Fibroblast of skin of left quadriceps (primary cell): ENCODE data around the gene RABL2B.

Experiments used
- DNase-seq, 2 experiments: peaks; one replicate each; pipeline ENCODE4 v3.0.0-alpha.2; 2013; ENCODE audit warnings: low read depth in 2 of 2

Gene RABL2B

DNA sequence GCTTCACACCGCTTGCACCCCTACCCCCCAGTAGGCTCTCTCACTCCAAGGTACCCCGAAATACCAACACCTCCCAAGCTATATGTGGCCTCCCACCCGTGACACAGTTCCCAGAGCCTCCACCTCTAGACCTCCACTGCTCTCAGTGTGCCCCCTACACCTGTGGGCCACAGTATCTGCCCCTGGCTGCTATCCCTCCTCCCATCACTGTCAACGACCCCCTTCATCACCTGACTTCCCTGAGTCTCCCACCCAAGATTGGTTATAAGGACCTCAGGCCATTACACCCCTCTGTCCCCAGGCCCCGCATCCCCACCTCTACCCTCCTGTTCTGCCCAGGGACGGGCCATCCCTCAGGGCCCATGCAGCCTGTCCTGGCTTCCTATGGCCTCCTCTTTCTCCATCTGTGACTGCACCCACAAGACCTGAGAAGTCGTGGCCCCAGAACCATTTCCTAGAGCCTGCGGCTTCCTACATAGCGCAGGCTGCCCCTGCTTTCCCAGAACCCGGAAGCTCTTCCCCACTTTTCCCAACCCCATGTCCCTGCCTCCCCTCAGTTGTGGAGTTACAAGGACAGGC lies 44.7 kb downstream of the RABL2B start:
- no peak for DNase-seq

DNA sequence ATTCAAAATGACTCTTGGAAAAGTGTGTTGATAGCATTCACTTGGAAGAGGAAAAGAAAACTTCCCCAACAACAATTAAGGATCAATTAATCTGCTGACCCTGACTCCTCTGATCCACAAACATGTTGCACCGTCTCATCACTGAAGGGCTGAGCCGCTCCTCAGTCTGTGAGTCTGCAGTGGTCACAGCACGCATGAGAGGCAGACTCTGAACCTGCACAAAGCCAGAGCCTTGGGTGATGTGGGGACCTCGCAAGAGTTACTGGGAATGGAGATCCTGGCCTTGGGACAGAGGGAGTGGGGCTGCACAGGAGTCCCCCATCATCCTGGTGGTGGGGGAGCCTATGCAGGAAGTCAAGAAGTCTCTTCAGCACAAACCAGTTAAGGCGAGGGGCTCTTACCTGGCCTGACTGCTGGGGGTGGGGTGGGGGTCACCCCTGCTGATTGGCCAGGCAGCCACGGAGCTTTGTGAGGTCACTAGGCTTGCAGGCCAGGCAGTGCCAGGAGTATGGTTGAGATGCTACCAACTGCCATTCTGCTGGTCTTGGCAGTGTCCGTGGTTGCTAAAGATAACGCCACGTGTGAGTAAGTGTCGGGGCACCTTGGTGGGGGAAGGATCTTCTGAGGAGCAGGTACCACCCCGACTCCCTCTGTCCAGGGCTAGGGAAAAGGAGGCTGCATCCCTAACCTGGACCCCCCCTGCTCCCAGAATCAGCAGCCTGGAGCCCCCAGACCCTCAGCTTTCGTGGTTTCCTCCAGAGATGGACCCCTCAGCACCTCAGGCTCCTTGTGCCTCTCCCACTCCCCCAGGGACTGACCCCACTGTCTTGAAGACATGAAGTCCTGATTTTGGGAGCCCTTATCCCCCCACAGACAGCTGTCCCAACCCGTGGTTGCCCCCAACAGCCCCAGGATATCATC lies 45.4 kb downstream of the RABL2B start, which contains the start of gene ACR:
TSS of gene ACR (plus strand) at position 477 of the 921 bp plus-strand sequence. CDS start at position 509, 32 bp downstream.
- no peak for DNase-seq

DNA sequence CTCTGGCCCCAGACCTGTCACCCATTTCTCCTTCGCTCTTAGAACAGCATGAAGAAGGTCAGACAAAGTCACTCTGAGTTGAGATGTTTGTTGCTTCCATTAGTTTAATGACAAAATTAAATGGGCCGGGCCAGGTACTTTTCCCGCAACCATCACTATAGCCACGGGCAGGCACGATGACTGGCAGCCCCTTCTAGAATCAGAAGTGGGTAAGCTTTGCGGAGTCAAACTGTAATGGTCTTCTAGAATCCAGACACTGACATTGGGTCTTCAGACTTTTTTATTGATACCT lies 47.8 kb downstream of the RABL2B start:
- no peak for DNase-seq

DNA sequence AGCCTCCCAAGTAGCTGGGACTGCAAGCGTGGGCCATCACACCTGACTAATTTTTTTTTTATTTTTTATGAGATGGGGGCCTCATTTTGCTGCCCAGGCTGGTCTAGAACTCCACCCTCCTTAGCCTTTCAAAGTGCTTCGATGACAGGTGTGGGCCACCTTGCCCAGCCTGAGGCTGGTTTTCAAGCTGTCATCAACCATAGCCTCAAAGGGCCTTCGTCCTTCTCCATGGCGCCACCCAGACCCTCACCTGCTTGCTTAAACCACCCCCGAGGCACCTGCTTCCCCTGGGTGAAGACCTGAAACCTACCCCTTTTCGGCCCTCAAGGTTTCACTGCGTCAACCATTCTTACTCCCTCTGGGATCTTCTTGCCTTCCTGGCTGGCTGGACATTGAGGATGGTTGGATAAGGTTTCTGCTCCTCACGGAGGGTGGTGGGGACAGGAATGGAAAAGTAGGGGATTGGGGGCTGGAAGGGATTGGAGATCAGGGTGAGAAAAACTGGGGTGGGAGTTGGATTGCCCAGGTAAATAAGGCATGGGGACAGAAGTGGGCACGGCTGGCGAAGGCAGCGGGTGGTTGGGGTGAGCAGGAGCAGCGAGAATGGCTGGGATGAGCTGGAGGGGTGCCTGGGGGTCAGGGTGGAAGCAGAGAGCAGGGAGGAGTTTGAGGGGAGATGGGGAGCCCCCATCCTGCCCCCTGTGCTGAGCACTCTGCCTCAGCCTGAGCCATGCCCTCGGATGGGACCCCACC lies 48.3 kb downstream of the RABL2B start:
- no peak for DNase-seq

DNA sequence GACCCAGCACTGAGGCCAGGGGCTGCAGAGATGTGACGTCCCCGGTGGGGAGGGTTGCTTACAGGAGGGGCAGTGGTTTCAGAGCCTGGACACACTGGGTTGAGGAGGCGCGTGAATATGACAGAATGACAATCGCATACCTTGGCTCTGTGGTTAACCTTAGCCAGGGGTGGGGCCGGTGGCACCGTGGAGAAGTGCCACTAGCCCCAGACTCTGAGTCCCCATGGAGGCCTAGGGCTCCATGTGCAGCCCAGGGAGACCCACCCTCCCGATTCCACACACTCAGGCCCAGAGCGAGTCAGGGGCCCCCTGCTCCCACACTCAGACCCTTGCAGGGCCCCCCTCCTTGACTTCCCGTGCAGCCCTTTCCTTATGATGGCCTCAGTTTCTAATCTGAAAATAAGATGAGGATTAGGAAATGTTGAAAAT lies 49.1 kb downstream of the RABL2B start:
- DNase-seq, result no peak

DNA sequence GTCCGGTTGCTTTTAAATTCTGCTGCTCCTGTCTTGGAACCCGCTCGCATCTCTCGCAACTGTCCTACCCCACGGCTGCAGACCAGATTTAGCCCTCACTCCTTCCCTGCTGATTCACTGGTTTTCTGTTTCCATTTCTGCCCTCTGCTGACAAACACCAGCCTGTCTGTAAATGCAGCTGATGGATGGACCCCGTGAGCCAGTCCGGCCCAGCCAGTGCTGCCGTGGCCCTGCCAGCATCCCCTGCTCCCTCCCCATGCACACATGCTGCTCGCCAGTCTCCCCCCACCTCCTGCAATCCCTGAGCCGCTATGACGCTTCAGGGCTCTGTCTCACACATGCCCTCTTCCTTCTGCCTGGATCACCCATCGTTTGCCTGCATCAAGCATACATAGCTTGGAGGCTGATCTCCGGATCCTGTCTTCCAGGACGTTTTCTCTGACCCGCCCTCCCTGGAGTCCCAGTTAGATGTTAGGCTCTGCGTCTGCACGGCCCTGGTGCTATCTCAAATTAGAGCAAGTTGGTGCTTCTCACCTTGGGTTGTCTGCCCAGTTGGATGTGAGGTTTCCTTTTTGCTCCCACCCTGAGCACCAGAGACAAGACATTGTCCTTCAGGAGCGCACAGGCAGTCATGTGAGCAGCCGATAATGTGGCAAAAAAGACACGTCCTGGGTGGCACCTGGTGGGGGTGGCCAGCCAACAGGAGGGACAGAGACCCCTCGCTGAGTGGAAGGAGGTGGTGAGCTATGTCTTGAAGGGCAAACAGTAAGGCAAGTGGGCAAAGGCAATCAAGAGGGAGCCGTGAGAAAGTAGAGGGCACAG lies 49.7 kb downstream of the RABL2B start:
- no peak for DNase-seq

DNA sequence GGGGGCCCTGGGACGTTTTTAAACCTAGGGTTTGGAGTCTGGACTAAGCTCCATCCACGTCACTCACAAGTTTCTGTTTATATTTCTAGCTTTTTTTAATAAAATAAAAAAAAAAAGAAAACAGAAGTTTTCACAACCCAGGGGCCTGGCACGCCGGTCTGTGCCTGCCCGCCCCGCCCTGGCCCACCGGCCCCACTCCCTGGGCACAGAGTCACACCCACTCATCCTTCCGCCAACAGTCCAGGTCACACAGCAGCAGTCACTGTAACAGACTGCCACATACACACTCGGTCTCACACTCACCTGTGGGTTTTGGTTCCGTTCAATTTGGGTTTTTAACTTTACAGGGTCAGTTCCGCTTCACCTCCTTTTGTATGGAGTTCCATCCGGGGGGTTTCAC lies 50.8 kb downstream of the RABL2B start:
- DNase-seq, result no peak

DNA sequence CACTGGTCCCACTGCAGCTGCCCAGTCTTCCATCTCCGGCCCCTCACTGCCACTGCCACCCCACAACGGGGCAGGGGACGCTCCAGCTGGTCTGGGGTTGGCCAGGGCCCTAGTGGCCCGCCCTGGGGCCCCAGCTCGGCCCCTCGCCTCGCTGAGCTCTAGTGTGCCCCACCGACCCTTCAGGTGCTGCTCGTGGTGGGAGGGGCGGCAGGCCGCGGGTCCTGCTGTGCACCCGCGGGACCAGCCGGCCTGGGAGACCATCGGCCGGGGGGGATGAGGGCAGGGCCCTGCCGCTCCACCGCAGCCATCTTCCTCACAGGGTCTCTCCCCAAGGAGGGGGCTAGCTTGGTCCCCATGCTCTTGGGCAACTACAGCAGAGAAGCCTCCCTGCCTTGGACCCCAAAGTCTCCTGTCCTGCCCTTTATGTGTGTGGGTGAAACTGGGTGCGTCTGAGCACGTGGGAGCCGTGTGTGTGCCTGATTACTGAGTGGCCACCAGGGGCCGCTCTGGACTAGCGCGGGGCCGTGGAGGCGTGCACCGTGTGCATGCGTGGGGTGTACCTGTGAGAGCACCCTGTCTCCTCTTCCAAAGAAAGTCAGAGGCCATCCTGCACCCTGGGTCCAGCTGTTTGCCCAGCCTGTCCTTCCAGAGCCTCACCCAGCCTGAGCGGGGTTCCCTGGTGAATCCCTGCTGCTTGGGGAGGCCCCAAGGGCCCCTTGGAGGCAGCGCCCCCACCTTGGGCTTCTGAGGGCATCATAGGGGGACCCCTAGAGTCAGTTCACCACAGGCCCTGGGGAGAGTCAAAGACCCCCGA lies 51.4 kb downstream of the RABL2B start:
- no peak for DNase-seq

DNA sequence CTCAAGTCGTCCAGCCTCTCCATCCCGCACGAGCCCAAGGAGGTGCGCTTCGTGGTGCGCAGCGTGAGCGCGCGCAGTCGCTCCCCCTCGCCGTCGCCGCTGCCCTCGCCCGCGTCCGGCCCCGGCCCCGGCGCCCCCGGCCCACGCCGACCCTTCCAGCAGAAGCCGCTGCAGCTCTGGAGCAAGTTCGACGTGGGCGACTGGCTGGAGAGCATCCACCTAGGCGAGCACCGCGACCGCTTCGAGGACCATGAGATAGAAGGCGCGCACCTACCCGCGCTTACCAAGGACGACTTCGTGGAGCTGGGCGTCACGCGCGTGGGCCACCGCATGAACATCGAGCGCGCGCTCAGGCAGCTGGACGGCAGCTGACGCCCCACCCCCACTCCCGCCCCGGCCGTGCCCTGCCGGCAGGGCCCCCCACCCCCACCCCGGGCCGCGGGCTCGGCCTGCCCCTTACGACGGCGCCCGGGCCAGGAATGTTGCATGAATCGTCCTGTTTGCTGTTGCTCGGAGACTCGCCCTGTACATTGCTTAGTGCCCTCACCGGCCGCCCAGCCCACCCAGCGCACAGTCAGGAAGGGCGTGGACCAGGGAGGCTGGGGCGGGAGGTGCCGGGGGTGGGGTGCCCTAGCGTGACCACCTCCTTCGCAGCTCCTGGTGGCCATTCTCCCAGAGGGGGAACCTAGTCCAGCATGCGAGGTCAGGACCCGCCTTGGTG lies 52.3 kb downstream of the RABL2B start:
- no peak for DNase-seq

DNA sequence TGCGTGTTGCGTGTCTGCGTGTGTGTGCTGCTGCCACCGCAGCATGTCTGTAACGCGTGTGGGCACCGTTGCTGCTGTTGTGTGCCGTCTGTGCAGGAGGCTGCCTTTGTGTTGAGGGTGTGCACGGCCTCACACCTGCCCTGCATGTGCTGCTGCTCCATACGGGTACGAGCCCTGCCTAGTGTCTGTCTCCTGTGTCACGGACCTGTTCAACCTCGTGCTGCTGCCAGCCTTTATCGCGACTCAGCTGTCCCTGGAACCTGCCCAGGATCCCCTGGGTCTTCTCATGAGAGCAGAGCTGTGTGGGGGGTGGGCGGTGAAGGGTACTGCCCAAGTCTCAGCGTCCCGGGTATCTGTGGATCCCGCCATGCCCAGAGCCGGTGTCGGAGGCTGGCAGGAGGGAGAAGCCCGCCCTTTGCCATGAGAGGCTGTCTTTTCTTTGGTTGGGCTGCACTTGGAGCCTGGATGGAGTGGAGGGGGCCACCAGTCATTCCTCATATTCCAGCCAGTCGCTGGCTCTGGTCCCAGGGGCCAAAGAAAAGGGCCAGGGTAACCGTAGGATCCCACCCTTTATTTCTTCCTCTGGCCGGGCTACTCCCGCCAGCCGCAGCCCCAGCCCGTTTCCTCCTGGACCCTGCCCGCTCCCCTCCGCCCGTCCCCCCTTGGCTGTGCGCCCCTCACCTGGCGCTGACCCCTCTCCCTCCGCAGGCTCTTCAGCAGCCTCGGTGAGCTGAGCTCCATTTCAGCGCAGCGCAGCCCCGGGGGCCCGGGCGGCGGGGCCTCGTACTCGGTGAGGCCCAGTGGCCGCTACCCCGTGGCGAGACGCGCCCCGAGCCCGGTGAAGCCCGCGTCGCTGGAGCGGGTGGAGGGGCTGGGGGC lies 53.2 kb downstream of the RABL2B start:
- no peak for DNase-seq

DNA sequence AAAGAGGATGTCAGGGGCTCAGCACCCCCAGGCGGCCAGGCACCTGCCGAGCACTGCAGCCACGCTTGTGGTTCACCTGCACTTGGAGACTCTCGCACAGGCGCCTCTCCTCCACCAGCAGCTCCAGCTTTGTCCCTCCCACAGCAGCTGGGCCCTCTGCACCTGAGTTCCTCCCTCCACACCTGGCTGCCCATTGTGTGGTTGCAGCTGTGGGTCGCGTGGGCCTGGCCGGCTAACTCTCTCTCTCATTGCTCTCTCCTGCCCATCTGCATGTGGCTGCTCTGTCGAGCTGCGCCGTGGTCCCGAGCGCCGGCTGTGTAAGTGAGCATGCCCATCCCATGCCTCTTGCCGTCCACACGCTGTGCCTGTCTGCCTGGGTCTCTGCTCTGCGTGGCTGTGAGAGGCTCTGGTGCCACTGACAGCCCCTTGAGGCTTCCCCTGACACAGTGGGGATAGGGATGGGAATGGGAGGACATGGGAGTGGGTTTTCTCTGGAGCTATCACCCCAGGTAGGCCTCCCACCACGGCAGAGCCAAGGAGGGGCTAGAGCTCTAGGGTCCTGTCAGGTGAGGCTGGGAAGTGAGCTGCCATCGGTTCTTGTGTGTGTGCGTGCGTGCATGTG lies 53.9 kb downstream of the RABL2B start:
- no peak for DNase-seq

DNA sequence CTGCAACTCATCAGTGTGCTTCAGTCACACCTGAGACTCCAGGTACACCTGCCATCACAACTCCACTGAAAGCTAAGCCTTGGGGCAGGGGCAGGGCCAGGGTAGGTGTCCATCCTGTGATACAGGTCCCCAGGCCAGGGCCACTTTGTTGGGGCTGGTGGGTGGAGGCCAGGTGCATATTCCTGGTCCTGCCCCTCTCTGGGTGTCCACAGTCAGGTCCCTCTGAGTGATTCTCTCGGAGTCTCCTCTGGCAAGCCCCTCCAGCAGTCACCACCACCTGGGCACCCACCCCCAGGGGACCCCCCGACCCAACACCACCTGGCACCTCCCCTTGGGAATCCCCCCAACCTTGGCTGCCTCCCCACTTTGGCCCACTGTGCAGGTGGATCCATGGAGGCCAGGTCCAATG lies 54.9 kb downstream of the RABL2B start:
- DNase-seq, result no peak

DNA sequence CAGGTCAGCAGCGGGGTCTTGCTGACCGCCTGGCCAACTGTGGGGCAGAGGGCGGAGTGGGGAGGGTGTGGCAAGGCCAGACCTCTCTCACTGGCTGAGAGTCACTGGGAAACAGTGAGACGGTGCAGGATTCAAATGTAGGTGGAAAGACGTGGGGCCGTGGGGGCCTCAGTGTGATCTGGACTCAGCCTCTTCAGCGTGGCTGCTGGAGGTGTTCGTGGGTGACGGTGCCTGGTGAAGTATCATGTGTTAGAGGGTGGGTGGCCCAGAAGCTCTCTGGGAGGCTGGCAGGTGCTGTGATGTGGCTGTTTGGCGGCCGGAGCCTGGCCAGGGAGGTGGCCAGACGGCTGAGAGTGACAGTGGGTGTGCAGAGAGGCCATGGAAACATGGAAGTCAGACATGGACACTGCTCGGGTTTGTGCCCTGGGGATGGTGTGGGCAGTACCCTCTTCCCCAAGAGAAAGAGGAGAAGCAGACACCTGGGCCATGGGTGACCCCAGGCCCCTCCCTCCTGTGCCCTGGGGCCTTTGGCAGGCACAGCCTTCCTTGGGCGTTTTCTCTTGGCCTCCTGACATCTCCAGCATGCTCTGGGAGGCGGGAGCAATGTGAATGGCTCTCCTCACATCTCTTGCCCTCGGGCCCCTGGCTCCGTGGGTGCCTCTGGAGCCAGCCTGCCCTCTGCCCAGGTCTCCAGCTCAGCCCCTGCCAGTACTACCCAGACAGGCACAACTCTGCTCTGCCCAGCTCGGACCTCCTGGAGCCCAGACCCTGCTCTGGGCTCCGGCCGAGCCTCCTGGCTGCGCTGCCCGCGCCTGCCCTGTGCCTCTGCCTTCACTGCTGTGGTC lies 55.5 kb downstream of the RABL2B start:
- no peak for DNase-seq

DNA sequence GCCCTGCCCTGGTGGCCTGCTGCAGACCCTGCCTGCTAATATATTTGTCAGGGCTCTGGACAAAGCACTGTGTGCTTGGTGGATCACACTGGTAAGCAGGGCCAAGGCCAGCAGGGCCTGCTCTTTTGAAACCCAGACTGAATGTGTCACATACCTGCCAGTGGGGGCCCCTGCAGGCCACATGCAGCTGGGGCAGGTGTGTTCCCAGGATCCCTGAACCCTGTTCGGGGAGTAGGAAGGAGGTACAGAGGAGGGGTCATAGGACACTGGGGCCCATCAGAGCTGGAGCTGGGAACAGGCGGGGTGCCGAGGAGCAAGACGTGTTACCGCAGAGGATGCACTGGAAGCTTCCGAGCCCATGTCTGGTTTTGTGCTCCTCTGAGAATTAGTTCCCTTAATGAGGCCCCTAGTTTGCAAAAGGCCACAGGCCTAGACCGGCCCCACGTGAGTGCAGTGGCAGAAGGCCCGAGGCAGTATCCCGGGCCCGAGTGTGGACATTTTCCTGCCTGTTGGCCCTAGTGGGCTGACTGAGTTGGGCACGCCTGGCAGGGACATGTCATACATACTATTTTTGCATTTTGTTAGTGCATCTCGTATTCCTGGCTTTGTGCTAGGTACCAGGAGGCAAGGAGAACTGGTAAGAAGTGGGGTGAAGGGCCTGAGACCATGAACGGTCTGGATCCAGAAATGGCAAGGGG lies 56.6 kb downstream of the RABL2B start:
- DNase-seq, result no peak

DNA sequence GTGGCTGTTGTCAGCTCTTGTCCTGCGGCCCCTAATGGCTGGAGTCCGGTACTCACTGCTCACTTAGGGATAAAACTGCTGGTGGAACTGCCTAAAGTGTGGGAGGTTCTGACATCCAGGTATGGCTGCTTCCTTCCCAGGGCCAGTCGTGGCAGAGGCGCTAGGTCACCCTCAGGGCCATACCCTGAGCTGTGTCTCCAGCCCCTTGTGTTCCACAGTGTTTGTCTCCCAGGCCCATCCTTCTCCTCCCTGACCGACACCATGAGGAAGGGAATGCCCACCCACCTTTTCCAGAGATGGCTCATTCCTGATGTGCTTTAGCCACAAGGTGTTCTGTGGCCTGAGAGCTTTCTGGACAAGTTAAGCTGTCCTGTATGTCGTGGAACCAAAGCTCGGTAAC lies 57.8 kb downstream of the RABL2B start:
- no peak for DNase-seq

DNA sequence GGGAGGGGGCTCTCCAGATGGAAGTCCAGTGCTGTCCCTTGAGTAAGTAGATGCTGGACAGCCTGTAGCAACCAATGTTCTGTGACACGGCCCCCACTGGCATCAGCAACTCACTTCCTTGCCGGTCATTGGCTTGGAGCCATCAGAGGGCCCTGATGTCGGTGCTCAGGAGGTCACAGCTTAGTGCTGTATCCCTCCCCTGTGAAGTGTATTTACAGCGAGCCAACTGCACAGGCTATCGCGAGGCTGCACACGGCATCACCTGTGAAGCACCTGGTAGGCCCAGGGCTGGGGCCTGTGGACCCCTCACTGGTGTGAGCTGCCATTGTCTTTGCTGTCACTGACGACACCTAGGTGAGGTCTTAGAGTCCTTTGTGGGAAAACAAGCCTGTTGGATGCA lies 58.8 kb downstream of the RABL2B start:
- no peak for DNase-seq

DNA sequence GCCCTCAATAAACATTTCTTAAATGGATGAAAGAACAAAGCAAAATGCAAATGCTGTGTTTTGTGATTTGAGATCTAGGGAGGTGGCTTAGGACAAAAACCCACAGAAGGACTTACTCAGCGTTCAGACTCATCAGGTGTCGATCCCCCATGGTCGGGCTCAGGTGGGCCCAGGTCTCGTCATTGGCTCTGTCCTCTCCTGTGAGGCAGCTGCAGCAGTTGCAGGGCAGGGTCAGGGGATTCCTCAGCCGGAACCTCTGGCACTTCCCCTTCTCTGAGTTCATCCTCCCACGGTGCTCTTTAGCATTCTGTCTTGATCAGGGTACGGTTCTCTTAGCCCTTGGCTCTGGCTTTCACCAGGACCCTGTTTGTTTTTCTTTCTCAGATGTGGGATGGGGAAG lies 59.4 kb downstream of the RABL2B start:
- no peak for DNase-seq
